ENCODE data around the gene AGO1.

The AGO1 gene

DNA sequence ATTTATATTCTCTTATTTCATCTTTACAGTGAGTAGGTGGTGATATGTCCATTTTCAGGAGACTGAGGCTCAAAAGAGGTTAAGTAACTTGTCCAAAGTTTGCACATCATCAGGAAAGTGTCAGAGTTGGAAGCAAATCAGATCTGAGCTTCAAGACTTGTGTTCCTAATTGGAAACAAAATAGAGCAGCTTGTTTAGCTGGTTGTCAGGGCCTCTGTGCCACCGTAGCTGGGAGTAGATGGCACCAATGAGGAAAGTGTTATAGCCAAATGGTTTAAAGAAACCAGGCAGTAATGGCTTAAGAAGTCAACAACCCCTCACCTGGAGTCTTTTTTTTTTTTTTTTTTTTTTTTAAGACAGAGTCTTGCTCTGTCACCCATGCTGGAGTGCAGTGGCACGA is 19.7 kb downstream of the AGO1 start:
- TF ChIP-seq, protein P1, sequence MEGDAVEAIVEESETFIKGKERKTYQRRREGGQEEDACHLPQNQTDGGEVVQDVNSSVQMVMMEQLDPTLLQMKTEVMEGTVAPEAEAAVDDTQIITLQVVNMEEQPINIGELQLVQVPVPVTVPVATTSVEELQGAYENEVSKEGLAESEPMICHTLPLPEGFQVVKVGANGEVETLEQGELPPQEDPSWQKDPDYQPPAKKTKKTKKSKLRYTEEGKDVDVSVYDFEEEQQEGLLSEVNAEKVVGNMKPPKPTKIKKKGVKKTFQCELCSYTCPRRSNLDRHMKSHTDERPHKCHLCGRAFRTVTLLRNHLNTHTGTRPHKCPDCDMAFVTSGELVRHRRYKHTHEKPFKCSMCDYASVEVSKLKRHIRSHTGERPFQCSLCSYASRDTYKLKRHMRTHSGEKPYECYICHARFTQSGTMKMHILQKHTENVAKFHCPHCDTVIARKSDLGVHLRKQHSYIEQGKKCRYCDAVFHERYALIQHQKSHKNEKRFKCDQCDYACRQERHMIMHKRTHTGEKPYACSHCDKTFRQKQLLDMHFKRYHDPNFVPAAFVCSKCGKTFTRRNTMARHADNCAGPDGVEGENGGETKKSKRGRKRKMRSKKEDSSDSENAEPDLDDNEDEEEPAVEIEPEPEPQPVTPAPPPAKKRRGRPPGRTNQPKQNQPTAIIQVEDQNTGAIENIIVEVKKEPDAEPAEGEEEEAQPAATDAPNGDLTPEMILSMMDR (IDR thresholded peaks at IDR 0.05; ENCODE audit: low read depth, low read length, missing control alignments) = no peak
- no peak overlapping the region for H3K4me3 ChIP-seq (ENCODE audit: low read depth, low read length)
- no peak for DNase-seq (ENCODE audit: low read depth)

DNA sequence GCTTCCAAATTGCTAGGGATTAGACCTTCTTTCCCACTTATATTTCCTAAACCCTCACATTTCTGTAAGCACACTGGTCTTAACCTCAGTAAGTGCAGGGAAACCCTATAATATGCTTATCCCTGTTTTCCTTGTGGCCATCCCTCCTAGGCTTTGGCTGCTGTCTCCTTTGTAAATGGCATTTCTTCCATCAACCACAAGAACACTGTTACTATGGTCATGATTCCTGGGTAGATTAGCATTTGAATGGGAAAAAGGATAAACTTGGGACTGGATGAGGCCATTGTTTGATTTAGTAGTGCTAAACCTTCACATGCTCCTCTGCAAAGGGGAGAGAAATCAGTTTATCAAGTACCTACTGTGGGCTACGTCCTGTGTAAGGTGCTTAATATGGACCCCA is 31.7 kb downstream of the AGO1 start:
- DNase-seq (ENCODE audit: low read depth) = no peak
- H3K4me3 ChIP-seq (ENCODE audit: low read depth, low read length) = no peak overlapping the region
- TF ChIP-seq, protein P1 (IDR thresholded peaks at IDR 0.05; ENCODE audit: low read depth, low read length, missing control alignments) = no peak

DNA sequence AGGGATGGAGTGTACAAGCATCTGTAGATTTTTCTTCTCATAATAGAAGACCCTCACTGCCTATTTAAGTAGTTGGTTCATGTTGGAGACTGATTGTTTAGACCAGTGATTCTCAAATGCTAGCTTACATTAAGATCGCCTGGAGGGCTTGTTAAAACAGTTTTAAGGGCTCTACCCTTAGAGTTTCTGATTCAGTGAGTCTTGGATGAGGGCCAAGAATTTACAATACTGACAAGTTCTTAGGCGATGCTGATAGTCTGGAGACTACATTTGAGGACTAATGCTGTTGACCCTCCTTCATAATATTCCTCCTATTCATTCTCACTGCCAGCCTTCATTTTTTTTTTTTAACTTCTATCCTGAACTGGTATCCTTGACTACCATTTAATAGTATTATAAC is 32.7 kb downstream of the AGO1 start:
- DNase-seq (ENCODE audit: low read depth) = no peak
- no peak overlapping the region for H3K4me3 ChIP-seq (ENCODE audit: low read depth, low read length)
- TF ChIP-seq, protein P1 (IDR thresholded peaks at IDR 0.05; ENCODE audit: low read depth, low read length, missing control alignments) = no peak

DNA sequence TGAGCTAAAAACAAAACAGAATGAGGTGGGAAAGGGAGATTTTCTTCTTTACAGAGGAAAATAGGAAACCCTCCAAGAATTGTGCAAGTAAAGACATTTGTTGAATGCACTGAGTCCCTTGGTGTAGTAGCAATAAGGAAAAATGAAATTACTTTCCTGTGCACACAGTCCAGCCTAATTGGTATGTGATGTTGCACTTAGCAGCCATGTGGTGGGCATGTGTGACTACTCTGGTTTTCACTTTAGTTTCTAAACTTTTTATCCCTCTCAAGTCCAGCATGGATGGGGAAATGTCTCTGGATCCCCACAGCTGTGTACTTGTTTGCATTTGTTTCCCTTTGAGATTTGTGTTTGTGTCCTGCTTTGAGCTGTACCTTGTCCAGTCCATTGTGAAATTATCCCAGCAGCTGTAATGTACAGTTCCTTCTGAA is 40.8 kb downstream of the AGO1 start:
- H3K4me3 ChIP-seq (ENCODE audit: low read depth, low read length) = no peak overlapping the region
- TF ChIP-seq, protein P1 (IDR thresholded peaks at IDR 0.05; ENCODE audit: low read depth, low read length, missing control alignments) = no peak

DNA sequence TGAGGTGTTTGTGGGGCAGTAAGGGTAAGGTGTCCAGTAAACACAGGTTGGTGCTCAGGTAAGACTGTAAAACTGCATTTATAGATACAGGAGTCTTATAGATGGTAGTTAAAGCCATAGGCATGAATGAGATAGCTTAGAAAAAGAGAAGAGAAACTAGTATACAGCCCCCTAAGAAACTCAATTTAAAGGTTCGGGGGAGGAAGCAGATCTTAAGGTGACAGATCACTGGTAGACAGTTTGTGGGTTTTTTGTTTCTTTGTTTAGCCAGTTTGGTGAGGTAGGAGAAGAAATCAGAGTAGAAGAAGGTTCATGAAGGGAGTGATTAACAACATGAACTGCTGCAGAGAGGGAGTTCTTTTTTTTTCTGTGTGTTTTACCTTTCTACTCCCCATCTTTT is 41.8 kb downstream of the AGO1 start:
- no peak for DNase-seq (ENCODE audit: low read depth)

More for the DNA sequence above, 40.8 kb downstream of the AGO1 start:
- DNase-seq (ENCODE audit: low read depth) = no peak

DNA sequence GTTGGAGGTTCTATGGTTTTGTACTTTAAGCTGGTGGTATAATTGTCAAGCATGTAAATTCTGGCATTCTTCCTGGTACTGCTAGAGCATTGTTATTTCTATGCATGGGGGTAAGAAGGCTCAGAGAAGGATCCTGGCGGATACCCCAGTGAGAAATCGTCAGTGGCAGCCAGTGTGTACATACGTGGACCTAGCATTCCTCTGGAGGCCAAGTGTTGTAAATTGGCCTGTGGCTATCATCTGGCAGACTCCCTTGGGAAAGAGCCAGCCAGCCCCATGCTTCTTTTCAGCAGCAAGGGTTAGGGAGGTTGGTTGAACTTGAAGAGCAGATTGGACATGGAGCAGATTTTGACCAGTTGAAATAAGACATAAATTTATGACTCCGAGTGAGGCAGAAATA is 42.7 kb downstream of the AGO1 start:
- TF ChIP-seq, protein P1 (IDR thresholded peaks at IDR 0.05; ENCODE audit: low read depth, low read length, missing control alignments) = no peak
- no peak for DNase-seq (ENCODE audit: low read depth)
- H3K4me3 ChIP-seq (ENCODE audit: low read depth, low read length) = no peak overlapping the region

More for the DNA sequence above, 41.8 kb downstream of the AGO1 start:
- TF ChIP-seq, protein P1 (IDR thresholded peaks at IDR 0.05; ENCODE audit: low read depth, low read length, missing control alignments) = no peak
- H3K4me3 ChIP-seq (ENCODE audit: low read depth, low read length) = no peak overlapping the region

DNA sequence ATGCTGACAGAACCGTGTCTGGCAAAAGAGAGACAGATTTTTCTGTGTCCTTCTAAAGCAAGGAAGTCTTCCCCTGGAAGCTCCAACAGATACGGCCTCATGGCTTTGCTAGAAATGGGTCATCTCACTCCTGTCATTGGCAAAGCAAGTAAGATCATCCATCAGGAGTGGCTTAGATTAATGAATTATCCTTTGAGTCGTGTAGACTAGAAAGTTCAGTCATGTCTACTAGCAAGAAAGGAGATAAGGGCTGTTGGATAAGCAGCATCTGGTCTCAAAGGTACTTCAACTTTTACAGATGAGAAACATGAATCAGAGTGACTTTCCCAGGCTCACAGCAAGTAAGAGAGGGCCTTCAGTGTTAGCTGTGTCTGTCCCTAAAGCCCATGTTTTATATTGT is 44.5 kb downstream of the AGO1 start:
- H3K4me3 ChIP-seq (ENCODE audit: low read depth, low read length) = no peak overlapping the region
- no peak for DNase-seq (ENCODE audit: low read depth)
- TF ChIP-seq, protein P1 (IDR thresholded peaks at IDR 0.05; ENCODE audit: low read depth, low read length, missing control alignments) = no peak

Measured in GM12864 (cell line).